Renal cortical epithelial cell (primary cell): ENCODE data around the gene FASTKD1. TPM values are rescaled to one million over a fixed set of nuclear protein-coding genes. Genes with fewer than 3 reads are reported as not detected.
"Not testable (repeated sequence)": the region's sequence is repeated elsewhere in the genome, so short reads cannot be mapped to it uniquely, and the experiment has no call there.

Experiments
- DNase-seq: peaks from one replicate; pipeline ENCODE4 v3.0.0-alpha.2; 2011; ENCODE audit warnings: low read depth
- total RNA-seq: library from RNA; depleted of rRNA; stranded (reverse); fragments of >200 nt; gene quantifications from 2 replicates; pipeline ENCODE4 v1.2.3, GENCODE V29; 2014

The FASTKD1 gene
- 22.7 and 40.1 TPM in 2 replicates for total RNA-seq

- peak; percentile 80 for DNase-seq
Observed at GRCh38 chr2:169573160-169573973, at the start of gene FASTKD1. Gene FASTKD1 (minus strand): TSS chr2:169573865. CDS start chr2:169572029, 1,836 bp downstream.

DNA sequence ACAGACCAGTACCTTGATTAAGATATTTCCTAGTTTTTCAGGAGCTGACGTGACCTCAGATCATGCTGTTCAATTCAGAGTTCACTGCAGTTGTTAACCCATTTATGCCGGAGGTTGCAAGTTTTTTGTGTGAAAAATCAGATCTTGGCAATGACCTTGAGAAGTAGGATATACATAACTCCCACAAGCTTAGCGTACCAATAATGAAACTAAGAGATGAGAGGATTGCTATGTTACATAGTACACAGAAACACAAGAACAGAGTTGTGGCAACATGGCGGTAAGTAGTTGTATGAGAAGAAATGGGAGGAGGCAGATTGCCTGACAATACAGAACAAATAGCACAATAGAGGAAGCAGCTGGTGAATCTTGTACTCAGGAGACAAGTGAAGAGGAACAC lies 49.6 kb upstream of the FASTKD1 start:
- no peak for DNase-seq

DNA sequence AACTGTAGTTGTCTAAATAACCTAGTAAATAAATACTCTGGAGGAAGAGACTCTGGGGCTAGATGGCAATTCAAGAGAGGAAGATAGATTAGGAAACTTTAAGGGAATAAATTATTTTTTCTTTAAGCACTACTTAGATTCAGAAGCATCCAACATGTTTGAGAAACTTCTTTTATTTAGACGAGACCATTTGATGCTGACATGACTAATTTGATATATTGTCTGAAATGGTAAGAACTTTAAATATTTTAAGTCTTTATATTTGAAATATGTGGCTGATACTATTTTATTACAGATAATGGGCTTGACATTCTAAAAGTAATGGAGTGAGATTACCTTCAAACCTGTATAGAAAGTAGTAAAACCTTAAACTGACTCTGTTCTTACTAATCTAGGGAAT lies 46.8 kb upstream of the FASTKD1 start:
- no peak for DNase-seq

- no peak for DNase-seq
Observed at GRCh38 chr2:169619946-169620345, 46.3 kb upstream of the FASTKD1 start.

- not testable (repeated sequence) for DNase-seq
Observed at GRCh38 chr2:169615982-169616381, 42.3 kb upstream of the FASTKD1 start.

DNA sequence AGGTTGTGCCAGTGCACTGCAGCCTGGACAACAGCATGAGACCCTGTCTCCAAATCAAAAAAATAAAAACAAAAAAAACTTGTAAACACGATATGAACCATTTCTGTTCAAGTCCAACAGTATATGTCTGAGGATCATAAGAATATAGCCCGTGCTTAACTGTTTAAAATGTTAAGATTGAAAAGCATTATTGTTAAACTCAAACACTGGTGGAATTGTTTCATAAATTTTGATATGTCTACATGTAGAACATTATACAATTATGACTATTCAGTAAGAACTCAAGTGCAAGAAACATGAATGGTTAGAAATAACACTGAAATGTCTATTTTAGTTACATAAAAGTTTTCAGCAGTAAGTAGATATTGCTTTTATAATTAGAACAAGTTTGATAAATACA lies 40.2 kb upstream of the FASTKD1 start:
- DNase-seq = no peak

DNA sequence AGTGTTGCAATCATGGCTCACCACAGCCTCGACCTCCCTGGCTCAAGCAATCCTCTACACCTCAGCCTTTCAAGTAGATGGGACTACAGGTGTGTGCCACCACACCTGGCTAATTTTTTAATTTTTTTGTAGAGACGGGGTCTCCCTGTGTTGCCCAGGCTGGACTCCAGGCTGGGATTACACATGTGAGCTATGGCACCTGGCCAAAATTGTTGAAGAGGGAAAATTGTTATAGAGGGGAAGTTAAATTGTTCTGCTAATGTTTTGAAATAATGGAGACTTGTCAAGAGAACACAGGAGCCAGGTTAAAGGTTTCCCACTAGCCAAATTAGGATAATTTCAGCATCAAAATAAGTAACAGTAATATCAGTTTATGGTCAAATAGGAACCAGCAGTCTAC lies 35.6 kb upstream of the FASTKD1 start:
- DNase-seq = no peak

GRCh38 chr2:169599568-169599967 lies 25.9 kb upstream of the FASTKD1 start:
- no peak for DNase-seq

- DNase-seq = no peak
Observed at GRCh38 chr2:169598982-169599381, 25.3 kb upstream of the FASTKD1 start.

- DNase-seq = not testable (repeated sequence)
Observed at GRCh38 chr2:169596546-169596945, 22.9 kb upstream of the FASTKD1 start.

DNA sequence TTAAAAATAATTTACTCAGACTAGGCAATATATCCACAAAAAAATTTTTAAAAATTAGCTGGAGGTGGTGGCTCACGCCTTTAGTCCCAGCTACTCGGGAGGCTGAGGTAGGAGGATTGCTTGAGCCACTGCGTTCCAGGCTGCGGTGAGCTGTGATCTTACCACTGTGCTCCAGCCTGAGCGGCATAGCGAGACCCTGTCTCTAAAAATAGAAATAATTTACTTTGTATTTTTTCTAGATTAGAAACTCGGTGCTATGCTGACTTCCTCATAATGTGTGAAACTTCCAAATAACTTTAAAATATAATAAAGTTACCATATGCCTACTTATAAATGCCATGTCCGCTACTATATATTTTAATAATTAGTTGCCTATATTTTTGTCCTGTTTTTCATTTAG lies 17.1 kb upstream of the FASTKD1 start:
- no peak for DNase-seq

GRCh38 chr2:169585673-169586072 lies 12.0 kb upstream of the FASTKD1 start:
- DNase-seq = no peak

GRCh38 chr2:169584005-169584877 lies 10.6 kb upstream of the FASTKD1 start, which contains the start of gene PPIG:
Gene PPIG (plus strand): TSS chr2:169584351. CDS start chr2:169604042, 19,691 bp downstream.
- DNase-seq = peak; percentile 78

DNA sequence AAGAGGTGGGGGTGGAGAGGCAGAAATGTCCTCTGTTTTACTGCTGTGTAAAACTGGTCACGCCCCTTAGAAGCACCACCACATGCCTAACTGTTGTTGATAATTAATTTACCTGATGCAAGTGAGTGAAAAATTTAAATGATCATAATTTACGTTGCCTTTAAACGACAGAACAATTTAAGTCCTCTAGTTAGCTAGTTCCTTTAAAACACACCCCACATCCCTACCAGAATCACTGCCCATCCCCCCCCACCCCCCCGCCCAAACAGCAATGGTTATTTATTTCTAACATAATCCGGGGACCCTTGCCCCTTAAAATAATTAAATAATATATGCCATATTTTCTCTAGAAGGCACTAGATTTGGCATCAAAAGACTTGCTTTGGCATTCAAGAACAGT lies 9.9 kb upstream of the FASTKD1 start:
- DNase-seq = no peak

DNA sequence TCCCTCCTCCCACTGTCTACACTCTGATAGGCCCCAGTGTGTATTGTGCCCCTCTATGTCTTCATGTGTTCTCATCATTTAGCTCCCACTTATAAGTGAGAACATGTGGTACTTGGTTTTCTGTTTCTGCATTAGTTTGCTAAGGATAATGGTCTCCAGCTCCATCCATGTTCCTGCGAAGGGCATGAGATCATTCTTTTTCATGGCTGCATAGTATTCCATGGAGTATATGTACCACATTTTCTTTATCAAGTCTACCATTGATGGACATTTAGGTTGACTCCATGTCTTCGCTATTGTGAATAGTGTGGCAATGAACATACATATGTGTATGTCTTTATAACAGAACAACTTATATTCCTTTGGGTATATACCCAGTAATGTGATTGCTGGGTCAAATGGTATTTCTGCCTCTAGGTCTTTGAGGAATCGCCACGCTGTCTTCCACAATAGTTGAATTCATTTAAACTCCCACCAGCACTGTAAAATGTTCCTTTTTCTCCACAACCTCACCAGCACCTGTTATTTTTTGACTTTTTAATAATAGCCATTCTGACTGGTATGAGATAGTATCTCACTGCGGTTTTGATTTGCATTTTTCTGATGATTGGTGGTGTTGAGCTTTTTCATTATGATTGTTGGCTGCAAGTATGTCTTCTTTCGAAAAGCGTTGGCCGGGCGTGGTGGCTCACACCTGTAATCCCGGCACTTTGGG lies 9.0 kb upstream of the FASTKD1 start:
- DNase-seq = not testable (repeated sequence)

GRCh38 chr2:169579044-169579443 lies 5.4 kb upstream of the FASTKD1 start:
- no peak for DNase-seq

- DNase-seq = not testable (repeated sequence)
Observed at GRCh38 chr2:169575264-169575663, 1.6 kb upstream of the FASTKD1 start.

GRCh38 chr2:169574539-169574938 lies 874 bp upstream of the FASTKD1 start:
- not testable (repeated sequence) for DNase-seq

DNA sequence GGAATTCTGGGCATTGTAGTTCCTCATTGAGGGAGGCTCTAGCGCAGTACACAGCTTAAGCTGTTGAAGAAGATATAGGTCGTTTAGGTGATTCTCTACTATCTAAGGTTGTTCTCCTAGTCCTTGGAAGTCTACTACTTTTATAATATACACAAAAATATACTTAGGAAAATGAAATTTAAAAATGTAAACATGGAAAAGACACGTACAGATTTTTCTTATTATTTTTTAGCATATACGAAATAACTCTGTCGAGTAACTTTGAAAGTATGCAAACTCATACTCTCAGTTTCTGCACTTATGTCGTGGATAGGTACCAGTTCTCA lies 272 bp upstream of the FASTKD1 start:
- no peak for DNase-seq

DNA sequence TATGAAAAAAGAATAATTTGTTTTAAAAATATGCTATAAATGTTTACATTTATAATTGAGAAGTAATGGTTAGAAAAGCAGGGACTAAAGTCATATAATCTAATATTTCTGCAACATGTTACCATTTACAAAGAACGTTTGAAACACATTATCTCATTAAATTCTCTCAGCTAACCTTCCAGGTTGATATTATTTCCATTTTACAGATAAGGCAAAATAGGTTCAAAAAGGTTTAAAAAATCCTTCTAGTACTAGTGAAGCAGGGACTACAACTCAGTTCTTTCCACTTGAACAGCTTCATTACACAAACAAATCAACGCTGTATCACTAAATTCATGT lies 875 bp downstream of the FASTKD1 start:
- DNase-seq = peak; percentile 13

DNA sequence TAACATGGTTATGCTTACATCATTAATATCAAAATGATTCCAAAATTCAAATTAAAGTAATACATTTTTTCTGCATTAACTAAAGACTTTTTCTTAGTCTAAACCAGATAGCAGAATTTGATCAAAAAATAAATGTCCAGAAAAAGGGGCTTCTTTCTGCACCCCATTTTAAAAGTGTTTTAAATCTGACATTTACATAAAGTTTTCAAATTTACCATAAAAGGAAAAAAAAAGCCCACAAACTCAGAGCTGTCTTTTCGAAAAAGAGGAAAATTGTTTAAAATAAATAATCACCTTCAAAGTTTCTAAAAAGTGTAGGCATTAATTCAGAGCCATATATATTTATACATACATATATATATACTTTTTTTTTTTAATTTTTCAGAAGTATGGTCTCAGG lies 1.5 kb downstream of the FASTKD1 start:
- no peak for DNase-seq

DNA sequence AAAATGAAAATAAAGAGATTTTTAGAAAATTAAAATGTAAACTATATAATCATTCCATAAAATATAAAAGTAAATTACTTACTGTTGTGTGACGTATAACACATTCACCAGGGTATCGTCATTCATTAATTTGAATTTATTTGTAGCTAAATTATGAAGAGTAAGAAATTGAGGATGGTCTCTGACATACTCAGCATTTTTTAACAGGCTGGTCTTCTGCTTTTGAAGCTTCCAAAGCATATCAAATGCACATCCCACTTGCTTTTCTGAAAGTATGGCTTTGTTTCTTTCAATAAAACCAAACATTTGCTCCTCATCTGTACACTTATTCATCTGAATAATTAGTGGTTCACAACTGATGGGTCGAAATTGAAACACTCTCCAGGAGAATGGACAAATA lies 2.1 kb downstream of the FASTKD1 start:
- no peak for DNase-seq
